ENCODE measurements around the gene ZNF420. TPM values are rescaled to one million over a fixed set of nuclear protein-coding genes. Genes with fewer than 3 reads are reported as not detected.

The ZNF420 gene
- total RNA-seq, 1 experiment from 2014 or later, result 9.8 TPM

DNA sequence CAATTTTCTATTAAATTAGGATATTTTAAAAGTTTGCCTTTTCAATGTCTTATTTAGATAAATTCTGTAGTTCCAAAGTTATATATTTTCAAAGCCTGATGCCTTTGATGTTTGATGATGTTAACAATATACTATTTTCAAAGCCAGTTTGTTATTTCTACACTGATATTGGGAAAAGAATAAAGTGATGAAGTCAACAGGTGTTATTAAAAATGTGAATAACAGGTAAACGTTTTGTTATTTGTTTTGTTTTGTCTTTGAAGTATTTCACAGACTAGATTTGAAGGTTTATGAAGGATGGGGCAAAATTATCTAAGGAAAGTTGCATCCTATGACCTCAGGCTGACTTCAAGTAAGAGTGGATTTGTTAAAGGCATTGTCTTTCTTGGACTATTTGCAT lies 33.1 kb upstream of the ZNF420 start:
- H2BK12ac ChIP-seq (ENCODE audit: insufficient read length, low read depth, low read length), result no peak overlapping the region
- no peak overlapping the region for H2AK5ac ChIP-seq (ENCODE audit: insufficient read length, low read length)
- no peak overlapping the region for H4K91ac ChIP-seq (ENCODE audit: insufficient read length, low read depth, low read length)
- H2BK15ac ChIP-seq (ENCODE audit: low read depth, low read length), result no peak overlapping the region
- H3K4ac ChIP-seq (ENCODE audit: low read depth, low read length), result no peak overlapping the region
- no peak overlapping the region for H2BK5ac ChIP-seq (ENCODE audit: insufficient read length, low read length)
- no peaks in the 10 kb centered on the region for H3K4me1 Mint-ChIP-seq
- WGBS (ENCODE audit: extremely low coverage, insufficient read length, low lambda C conversion rate), result no CpG with 5 or more reads among the region's 1 CpG
- H3K23ac ChIP-seq (ENCODE audit: insufficient read length, low read depth, low read length), result no peak overlapping the region
- no peaks in the 10 kb centered on the region for H3K4me1 ChIP-seq (ENCODE audit: insufficient read depth, low read length)
- H3K18ac ChIP-seq (ENCODE audit: insufficient read length, low read depth, low read length), result no peak overlapping the region
- H3K9ac ChIP-seq (ENCODE audit: extremely low read depth, insufficient read length, low read length), result no peak overlapping the region
- H3K23me2 ChIP-seq (ENCODE audit: insufficient read length, low read depth, low read length, poor library complexity, severe bottlenecking), result no peaks in the 10 kb centered on the region
- H3K36me3 Mint-ChIP-seq (ENCODE audit: insufficient read depth in 1 of 3, low read depth in 3 of 3), result peaks cover 0 to 16% (median 9%) of the 10 kb centered on the region in 3 experiments; a peak in 4 of 7 replicates
- H3K27ac Mint-ChIP-seq, result no peak overlapping the region
- H3K9me3 Mint-ChIP-seq, result peaks cover 70 to 73% of the 10 kb centered on the region in 2 experiments
- no peak overlapping the region for H3T11ph ChIP-seq (ENCODE audit: low read length)
- no peak overlapping the region for H2BK20ac ChIP-seq (ENCODE audit: low read depth, low read length, poor library complexity, severe bottlenecking)
- H4K5ac ChIP-seq (ENCODE audit: insufficient read length, low read depth, low read length), result no peak overlapping the region
- peaks cover 5% of the 10 kb centered on the region; the same call in 1 of the 2 replicates for H3K27me3 Mint-ChIP-seq (ENCODE audit: low read depth)
- no peak overlapping the region for H3K14ac ChIP-seq (ENCODE audit: insufficient read depth, low read length)
- TF ChIP-seq, protein P1, sequence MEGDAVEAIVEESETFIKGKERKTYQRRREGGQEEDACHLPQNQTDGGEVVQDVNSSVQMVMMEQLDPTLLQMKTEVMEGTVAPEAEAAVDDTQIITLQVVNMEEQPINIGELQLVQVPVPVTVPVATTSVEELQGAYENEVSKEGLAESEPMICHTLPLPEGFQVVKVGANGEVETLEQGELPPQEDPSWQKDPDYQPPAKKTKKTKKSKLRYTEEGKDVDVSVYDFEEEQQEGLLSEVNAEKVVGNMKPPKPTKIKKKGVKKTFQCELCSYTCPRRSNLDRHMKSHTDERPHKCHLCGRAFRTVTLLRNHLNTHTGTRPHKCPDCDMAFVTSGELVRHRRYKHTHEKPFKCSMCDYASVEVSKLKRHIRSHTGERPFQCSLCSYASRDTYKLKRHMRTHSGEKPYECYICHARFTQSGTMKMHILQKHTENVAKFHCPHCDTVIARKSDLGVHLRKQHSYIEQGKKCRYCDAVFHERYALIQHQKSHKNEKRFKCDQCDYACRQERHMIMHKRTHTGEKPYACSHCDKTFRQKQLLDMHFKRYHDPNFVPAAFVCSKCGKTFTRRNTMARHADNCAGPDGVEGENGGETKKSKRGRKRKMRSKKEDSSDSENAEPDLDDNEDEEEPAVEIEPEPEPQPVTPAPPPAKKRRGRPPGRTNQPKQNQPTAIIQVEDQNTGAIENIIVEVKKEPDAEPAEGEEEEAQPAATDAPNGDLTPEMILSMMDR (conservative IDR thresholded peaks at IDR 0.05), result no peak
- no peak overlapping the region for H3K4me2 ChIP-seq (ENCODE audit: insufficient read depth, insufficient read length, low read length)
- no peak for DNase-seq
- no peak overlapping the region for H3K56ac ChIP-seq (ENCODE audit: insufficient read length, low read depth, low read length)
- peaks cover 41% of the 10 kb centered on the region for H3K9me3 ChIP-seq (ENCODE audit: control insufficient read depth, low read depth, low read length)
- H3K27me3 ChIP-seq (ENCODE audit: insufficient read depth, low read length), result no peaks in the 10 kb centered on the region
- H3K79me2 ChIP-seq (ENCODE audit: insufficient read depth, low read length), result no peaks in the 10 kb centered on the region
- no peak overlapping the region for H4K8ac ChIP-seq (replicated peaks; ENCODE audit: insufficient read length, low read depth, low read length)
- H4K20me1 ChIP-seq (ENCODE audit: control insufficient read depth, insufficient read depth, insufficient read length), result no peaks in the 10 kb centered on the region
- H2AFZ ChIP-seq (ENCODE audit: low read length), result no peak overlapping the region
- H3K79me1 ChIP-seq (ENCODE audit: insufficient read depth, low read depth, low read length, poor library complexity, severe bottlenecking), result no peaks in the 10 kb centered on the region
- no peak overlapping the region for H2BK120ac ChIP-seq (ENCODE audit: low read depth, low read length, poor library complexity, severe bottlenecking)
- H3K27ac ChIP-seq (ENCODE audit: insufficient read length, low read depth, low read length), result no peak overlapping the region
- no peak overlapping the region for H3K4me3 Mint-ChIP-seq
